Measurements from ENCODE around the gene MC1R.

- TF ChIP-seq CTCF (IDR thresholded peaks at IDR 0.05; ENCODE audit: borderline replicate concordance, extremely low read depth, low read length, poor library complexity, severe bottlenecking): no peak
- TF ChIP-seq EZH2 (IDR thresholded peaks at IDR 0.05; ENCODE audit: borderline replicate concordance, low read depth, low read length, severe bottlenecking): no peak
These were observed 48.2 kb upstream of the MC1R start for GRCh38 chr16:89870440-89870839.

All from DND-41 (cell line).